HG02870 (cell line): Measurements from ENCODE around the gene WDR93.
A peak's percentile ranks its signal among the peaks of the same experiment; 100 is the strongest.
"Not testable (repeated sequence)": the region's sequence is repeated elsewhere in the genome, so short reads cannot be mapped to it uniquely, and the experiment has no call there.

ENCODE experiments used
- ATAC-seq: cut with Tn5 transposase; IDR thresholded peaks from one replicate; pipeline ENCODE4 v1.9.1; 2021; ENCODE audit warnings: mild to moderate bottlenecking, moderate library complexity; ENCODE audit not compliant: unreplicated experiment

The WDR93 gene

DNA sequence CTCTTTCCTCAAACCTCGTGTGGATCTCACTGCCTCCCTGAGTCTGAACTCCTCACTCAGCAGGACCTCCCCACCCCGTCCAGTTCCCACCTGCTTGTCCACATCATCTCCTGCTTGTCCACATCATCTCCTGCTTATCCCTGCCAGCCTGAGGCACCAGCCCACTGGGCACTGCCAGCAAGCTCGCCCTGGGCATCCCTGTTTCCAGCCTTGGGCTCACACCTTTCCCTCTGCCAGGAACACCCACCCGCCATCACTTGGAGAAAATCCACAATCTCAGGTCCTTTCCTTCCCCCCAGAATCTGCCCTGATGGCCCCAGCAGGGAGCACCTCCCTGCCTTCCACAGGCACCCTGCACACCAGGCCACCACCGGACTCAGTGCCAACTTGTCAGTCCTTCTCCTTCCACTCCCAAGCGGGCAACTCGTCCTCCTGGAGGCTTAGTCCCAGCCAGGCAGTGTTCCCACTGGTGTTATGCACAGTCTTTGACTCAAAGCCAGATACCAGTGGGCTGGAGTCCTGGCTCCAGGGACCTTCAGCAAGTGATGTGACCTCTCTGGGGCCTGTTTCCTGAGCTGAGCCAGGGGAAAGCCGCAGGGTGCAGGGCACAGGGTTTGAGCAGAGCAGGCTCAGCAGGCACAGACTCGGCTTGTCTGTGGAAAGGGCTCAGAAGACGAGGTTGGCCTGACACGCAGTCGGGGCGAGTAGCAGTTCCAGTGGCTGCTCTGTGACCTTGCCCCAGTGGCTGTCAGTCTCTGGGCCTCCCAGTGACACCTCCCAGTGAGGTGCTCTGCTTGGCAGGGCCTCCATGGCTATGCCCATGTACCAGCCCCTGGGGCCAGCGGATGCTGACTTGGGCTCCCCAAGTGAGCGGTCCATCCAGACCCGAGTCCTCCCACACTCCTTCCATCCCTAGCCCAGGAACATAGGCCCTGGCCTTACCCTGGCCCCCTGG is 76.0 kb downstream of the WDR93 start:
- no peak for ATAC-seq

GRCh38 chr15:89767411-89767915 is 76.9 kb downstream of the WDR93 start:
- ATAC-seq: no peak

- ATAC-seq: no peak
Observed at GRCh38 chr15:89768071-89768500, 77.5 kb downstream of the WDR93 start.

DNA sequence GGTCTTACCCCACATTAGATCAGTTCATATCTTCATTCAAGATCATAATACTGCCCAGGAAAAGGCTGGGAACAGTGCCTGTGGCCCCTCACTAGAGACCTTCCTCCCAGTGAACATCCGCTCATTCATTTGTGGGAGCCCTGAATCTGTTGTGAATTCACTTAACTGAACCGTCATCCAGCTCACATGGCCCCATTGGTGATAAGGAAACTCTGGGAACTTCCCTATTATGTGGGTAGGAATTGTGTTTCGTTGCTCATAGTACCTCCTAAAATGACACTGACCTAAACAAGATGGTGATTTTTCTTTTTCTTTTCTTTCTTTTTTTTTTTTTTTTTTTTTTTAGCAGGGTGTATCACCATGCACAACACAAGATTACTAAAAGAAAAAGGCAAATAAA is 78.8 kb downstream of the WDR93 start:
- ATAC-seq: no peak

DNA sequence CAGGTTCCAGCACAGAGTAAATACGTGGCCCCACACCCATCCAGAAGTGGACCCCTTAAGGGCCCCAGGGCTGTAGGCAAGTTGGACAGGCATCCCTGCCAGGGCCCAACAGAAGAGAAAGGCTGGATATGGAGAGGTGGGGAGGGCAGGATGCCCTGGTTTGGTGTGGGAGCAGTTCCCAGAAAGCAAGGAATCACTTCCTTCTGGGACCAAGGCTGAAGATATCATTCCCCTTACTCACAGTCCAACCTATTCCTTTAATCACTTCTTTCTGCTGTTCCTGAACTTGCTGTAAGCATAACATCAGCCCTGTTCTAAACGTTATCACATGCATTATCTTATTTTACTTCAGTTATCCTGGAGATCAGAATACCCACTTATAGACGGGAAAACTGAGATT is 79.4 kb downstream of the WDR93 start:
- no peak for ATAC-seq

- no peak for ATAC-seq
Observed at GRCh38 chr15:89772932-89773583, 82.4 kb downstream of the WDR93 start.

DNA sequence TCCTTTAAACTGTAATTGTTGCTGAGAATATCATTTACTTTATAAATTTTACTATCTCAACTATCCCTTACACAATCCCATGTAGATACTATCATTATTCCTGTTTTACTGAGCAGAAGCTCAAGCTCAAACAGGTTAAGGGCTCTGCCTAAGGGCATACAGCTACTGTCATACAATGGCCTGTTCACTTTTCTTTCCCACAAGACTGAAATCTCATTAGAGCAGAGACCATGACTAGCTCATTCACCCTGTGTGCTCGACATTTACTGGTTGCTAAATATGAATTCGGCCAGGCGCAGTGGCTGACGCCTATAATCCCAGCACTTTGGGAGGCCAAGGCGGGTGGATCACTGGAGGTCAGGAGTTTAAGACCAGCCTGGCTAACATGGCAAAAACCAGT is 83.9 kb downstream of the WDR93 start:
- no peak for ATAC-seq

GRCh38 chr15:89775815-89776214 is 85.2 kb downstream of the WDR93 start:
- ATAC-seq: no peak

DNA sequence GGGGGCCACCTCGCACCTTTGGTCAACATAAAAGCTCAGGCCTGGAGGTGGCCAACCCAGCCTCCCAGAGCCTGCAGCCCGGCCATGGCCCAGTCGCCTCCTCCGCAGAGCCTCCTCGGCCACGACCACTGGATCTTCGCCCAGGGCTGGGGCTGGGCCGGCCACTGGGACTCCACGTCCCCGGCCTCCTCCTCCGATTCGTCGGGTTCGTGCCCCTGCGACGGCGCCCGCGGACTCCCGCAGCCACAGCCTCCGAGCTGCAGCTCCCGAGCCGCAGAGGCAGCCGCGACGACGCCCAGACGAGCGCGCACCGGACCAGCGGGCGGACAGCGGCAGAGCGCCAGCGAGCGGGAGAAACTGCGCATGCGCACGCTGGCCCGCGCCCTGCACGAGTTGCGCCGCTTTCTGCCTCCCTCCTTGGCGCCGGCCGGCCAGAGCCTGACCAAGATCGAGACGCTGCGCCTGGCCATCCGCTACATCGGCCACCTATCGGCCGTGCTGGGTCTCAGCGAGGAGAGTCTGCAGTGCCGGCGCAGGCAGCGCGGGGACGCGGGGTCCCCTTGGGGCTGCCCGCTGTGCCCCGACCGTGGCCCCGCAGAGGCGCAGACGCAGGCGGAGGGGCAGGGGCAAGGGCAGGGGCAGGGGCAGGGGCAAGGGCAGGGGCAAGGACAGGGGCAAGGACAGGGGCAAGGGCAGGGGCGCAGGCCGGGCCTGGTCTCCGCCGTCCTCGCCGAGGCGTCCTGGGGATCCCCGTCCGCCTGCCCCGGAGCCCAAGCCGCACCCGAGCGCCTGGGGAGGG is 85.9 kb downstream of the WDR93 start, which contains the start of gene MESP2:
MESP2 (plus strand) TSS at position 59 of the 799 bp plus-strand sequence; CDS start at position 85, 26 bp downstream.
- ATAC-seq: peak; percentile 42

- no peak for ATAC-seq
Observed at GRCh38 chr15:89777073-89777751, 86.6 kb downstream of the WDR93 start.

- no peak for ATAC-seq
Observed at GRCh38 chr15:89777782-89778380, 87.3 kb downstream of the WDR93 start.

GRCh38 chr15:89778861-89779260 is 88.2 kb downstream of the WDR93 start:
- no peak for ATAC-seq

DNA sequence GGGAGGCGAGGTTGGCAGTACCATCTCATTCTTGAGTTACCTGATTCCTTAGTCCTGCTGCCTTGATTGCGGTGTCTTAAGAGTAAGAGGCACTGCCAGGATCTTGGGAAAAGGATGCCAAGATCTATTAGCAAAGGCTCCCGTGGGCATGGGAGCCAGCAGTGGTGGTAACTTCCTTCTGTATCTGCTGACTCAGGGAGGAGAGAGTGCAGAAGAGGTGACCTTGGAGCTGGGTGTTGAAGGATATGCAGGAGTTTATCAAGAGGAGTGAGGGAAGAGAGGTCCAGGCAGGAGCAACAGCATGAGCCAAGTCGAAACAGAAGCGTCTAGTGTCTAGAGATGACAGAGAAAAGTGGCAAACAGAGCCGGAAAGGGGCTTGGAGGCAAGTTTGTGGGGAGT is 90.0 kb downstream of the WDR93 start:
- ATAC-seq: no peak

DNA sequence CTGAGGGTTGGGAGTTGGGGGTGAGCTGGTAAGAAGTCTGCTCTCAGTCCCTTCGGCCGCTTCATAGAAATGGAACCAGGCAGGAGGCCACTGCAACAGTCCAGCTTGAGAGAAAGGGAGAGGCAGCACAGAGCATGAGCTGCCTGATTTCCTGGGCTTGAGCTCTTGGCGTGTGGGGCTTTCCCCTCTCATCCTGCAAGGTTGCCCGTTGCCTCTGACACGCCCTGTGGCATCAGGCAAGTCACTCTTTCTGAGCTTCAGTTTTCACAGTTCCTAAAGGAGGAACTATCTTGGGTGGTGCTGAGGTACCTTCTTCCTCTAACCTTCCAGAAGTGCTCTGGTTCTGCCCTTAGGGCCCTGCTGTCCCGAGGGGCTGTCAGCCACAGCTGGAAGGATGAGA is 90.4 kb downstream of the WDR93 start:
- no peak for ATAC-seq

DNA sequence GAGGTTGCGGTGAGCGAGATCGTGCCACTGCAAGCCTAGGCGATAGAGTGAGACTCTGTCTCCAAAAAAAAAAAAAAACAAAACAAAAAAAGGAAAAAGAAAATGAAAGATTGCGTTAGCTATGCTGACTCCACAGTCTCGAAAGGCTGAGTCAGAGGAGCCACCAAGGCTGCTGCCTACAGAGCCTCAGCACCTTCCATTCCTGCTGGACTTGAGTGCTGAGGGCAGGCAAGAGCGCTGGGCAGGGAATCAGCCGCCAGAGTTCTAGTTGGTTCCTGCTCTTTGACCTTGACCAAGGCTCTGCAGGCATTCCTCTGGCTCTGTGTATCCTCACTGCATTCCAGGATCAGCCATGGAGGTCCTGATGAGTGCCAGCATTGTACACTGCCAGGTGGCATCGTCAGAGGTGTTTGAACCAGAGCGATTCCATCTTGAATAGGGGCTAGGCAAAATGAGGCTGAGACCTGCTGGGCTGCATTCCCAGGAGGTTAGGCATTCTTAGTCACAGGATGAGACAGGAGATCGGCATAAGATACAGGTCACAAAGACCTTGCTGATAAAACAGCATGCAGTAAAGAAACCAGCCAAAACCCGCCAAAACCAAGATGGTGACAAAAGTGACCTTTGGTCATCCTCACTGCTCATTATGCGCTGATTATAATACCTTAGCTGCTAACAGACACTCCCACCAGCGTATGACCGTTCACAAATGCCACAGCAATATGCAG is 91.4 kb downstream of the WDR93 start:
- no peak for ATAC-seq

GRCh38 chr15:89782619-89782950 is 92.0 kb downstream of the WDR93 start:
- ATAC-seq: not testable (repeated sequence)

- no peak for ATAC-seq
Observed at GRCh38 chr15:89783111-89783860, 92.7 kb downstream of the WDR93 start.

DNA sequence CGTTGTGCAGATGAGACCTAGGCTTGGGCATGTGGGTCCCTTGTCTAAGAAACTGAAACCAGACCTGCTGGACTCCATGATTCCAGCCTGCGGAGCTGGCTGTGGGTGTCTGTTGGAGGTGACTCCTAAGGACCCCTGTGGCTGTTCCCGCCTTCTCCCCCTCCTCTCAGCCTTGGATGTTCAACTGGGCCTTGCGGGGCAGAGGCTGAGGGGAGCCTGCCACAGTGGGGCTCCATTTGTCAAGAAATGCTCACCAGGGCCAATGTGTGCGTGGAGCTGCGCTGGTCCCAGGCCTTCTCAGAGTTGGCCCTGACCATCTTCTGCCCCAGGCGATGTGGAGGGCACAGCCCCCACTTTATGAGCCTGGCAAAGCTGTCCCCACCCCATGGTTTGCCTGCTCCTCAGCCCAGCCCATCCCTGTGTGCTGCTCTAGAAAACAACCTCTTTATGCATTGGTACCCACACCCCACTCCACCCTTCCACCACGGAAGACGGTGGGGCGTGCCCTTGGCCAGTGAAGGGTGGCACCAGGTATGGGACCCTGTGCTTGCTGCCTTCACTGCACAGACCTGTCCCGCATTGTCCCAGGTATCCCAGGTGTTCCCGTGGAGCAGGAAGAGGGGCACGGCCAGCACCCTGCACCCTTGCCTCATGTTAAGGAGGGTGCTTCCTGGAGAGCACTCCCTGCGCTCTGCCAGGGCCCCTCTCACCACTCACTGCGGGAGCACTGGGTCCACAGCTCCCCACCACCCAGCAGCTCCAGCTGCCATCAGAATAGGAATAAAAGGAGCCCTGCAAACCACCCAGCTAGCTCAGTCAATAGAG is 93.5 kb downstream of the WDR93 start:
- ATAC-seq: no peak
